Inferior parietal cortex (tissue), 1 donor: ENCODE measurements around the gene FCHSD2.
"Not testable (repeated sequence)": the region's sequence is repeated elsewhere in the genome, so short reads cannot be mapped to it uniquely, and the experiment has no call there.

Experiments used
- DNase-seq: peaks from one replicate; pipeline ENCODE4 v3.0.0-alpha.2; 2016; ENCODE audit errors: extremely low spot score

The FCHSD2 gene

DNA sequence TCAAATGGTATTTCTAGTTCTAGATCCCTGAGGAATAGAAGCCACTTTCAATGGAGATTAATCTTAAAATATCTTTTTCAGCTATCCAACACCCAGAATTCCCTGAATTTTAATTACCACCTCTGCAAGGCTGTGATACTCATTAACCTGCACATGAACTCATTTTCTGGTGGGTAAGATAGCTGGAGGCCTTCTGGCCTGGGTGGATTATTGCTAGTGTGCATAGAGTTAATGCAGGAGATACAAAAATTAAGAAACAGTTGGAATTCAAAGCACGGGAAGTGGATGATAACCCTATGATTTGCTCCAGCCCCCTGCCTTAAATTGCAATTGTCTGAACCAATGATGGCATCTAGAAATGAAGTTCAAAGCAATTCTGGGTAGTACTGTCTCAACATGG lies 212.9 kb downstream of the FCHSD2 start:
- DNase-seq: no peak

GRCh38 chr11:72927380-72927779 lies 214.7 kb downstream of the FCHSD2 start:
- DNase-seq: no peak

- DNase-seq: no peak
Observed at GRCh38 chr11:72926076-72926475, 216.0 kb downstream of the FCHSD2 start.

DNA sequence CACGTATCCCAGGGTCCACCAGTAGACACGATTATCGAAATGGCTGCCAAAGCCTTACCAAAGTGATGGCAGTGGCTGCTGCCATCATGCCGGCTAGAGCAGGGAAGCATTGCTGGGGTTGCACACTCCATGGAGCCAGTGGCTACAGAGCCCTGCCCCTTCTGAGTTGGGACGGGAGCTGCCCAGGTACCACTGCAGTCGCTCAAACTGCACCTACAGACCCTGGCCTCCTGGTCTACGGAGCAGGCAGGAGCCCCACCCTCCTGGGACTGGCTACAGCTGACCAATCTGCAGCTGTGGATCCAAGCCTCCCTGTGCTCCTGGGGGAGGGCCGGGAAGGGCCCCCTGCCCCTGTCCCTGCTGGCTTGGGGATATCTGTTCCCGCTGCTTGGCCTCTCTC lies 216.5 kb downstream of the FCHSD2 start:
- no peak for DNase-seq

DNA sequence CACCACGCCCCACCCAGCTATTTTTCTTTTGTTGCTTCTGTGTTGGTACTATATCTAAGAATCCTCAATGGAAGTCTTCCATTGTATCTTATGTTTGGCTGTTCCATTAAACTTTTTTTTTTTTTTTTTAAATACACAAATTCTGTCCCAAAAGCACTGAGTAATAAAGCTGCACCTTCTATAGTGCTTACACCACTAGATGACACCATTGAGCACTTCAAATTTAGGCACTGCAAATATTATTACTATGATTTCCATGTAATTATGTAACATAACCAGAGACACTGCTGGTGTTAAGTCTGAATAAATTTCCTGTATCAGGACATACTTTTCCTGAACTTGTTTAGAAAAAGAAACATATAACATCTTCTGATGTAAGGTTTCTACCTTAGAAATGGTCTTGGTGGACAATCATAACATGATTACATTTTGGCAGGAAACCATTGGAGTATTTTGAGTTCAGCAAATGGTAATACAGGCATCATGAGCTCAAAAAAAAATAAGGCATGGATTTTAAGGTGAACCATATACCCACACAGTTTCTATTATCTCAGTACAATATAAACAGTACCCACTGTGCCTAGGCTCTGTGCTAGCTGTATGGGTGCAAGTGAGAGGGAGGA lies 217.4 kb downstream of the FCHSD2 start:
- DNase-seq: no peak

- no peak for DNase-seq
Observed at GRCh38 chr11:72921028-72921716, 220.9 kb downstream of the FCHSD2 start.

DNA sequence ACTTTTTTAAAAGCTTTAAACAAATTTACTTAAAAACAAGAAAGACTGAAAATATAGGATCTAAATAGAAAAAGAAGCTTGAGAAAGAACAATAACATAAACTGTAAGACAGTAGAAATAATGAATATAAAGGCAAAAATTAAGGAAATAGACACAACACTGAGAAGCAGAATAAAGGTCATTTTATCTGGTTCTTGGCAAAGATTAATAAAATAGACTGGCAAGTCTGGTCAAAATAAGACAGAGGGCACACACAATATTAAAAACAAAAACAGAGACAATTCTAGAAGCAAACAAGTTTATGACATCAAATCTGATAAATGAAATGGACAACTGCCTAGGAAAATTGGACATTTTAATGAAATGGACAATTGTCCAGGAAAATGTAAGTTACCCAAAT lies 222.1 kb downstream of the FCHSD2 start:
- no peak for DNase-seq

GRCh38 chr11:72918851-72919250 lies 223.3 kb downstream of the FCHSD2 start:
- DNase-seq: no peak

DNA sequence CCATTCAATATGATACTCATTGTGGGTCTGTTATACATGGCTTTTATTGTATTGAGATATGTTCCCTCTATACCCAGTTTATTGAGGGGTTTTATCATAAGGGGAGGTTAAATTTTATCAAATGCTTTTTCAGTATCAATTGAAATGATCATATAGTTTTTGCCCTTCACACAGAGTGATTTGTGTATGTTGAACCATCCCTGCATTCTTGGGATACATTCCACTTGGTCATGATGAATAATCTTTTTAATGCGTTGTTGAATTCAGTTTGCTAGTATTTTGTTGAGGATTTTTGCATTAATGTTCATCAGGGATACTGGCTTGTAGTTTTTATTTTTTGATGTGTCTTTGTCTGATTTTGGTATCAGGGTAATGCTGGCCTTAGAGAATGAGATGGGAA lies 229.9 kb downstream of the FCHSD2 start:
- DNase-seq: no peak

DNA sequence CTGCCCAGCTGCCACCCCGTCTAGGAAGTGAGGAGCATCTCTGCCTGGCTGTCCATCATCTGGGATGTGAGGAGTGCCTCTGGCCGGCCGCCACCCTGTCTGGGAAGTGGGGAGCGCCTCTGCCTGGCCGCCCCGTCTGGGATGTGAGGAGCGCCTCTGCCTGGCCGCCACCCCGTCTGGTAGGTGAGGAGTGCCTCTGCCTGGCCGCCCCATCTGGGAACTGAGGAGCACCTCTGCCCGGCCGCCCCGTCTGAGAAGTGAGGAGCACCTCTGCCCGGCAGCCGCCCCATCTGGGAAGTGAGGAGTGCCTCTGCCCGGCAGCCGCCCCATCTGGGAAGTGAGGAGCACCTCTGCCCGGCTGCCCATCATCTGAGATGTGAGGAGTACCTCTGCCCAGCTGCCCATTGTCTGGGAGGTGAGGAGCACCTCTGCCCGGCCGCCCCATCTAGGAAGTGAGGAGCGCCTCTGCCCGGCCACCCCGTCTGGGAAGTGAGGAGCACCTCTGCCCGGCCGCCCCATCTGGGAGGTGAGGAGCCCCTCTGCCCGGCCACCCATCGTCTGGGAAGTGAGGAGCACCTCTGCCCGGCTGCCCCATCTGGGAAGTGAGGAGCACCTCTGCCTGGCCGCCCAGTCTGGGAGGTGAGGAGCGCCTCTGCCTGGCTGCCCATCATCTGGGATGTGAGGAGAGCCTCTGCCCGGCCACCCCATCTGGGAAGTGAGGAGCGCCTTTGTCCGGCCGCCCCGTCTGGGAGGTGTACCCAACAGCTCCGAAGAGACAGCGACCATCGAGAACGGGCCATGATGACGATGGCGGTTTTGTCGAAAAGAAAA lies 232.3 kb downstream of the FCHSD2 start:
- DNase-seq: not testable (repeated sequence)

GRCh38 chr11:72908032-72908676 lies 234.0 kb downstream of the FCHSD2 start:
- no peak for DNase-seq

- DNase-seq: no peak
Observed at GRCh38 chr11:72904016-72904415, 238.1 kb downstream of the FCHSD2 start.

GRCh38 chr11:72901374-72901773 lies 240.7 kb downstream of the FCHSD2 start:
- DNase-seq: no peak

- DNase-seq: no peak
Observed at GRCh38 chr11:72900013-72900412, 242.1 kb downstream of the FCHSD2 start.

DNA sequence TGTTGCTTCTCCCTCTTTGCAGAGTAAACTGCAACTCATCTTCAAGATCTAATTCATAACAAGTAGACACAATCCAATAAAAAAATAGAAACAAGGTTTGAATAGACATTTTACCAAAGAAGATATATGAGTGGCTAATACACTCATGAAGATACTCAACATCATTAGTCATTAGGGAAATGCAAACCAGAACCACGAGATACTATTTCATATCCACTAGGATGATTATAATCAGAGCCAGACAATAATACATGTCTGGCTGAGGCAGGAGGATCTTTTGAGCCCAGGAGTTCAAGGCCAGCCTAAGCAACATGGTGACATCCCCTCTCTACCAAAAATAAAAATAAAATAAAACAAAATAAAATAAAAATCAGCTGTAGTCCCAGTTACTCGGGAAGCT lies 242.9 kb downstream of the FCHSD2 start:
- no peak for DNase-seq

DNA sequence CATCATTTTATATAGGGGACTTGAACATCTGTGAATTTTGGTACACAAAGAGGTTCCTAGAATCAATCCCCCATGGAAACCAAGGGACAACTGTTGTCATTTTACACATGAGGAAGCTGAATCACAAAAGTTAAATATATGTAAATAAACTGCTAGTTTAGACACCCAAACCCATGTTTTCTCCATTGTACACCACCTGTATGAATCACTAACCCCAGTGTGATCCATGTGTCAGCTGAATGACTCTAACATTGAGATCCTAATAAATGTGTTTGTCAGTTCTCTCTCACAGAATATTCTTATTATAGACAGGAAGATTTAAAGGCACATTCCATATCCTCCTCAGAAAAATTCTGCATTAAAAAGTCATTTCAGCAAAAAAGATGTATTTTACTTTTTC lies 244.6 kb downstream of the FCHSD2 start:
- no peak for DNase-seq

DNA sequence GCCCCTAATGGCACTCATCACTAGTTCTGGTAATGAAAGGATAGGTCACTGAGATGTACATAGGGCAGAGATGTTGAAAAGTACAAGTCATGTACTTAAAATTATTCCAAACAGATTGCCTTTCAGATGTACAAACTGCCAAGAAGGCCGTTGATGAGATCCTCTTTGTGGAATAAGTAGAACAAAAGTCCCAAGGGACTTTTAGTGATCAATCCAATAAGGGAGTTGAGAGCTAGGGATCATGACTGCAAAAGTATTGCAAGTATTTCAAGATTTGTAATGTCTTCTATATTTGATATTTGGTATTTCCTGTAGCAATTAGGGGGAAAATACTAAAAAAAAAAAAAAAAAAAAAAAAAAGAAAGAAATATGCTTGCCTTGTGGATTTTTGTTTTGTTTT lies 245.7 kb downstream of the FCHSD2 start:
- no peak for DNase-seq

- no peak for DNase-seq
Observed at GRCh38 chr11:72890881-72891280, 251.2 kb downstream of the FCHSD2 start.

- no peak for DNase-seq
Observed at GRCh38 chr11:72886619-72887018, 255.5 kb downstream of the FCHSD2 start.

- no peak for DNase-seq
Observed at GRCh38 chr11:72885749-72886609, 256.1 kb downstream of the FCHSD2 start.

DNA sequence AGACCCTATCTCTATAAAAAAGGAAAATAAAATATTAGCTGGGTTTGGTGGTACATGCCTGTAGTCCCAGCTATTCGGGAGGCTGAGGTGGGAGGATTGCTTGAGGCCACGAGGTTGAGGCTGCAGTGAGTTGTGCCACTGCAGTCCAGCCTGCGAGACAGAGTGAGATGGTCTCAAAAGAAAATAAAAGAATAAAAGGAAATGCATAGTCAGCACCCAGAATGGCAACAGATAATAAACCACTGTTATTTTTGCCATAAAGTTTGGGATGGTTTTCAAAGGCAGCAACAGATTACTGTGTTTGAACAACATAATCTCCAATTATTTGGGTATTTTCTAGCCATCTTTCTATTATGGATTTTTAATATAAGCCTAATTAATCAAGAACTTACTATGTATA lies 266.0 kb downstream of the FCHSD2 start:
- no peak for DNase-seq
